Muscle of arm (tissue), 14 donors: ENCODE measurements around the gene OR1B1. TPM values are rescaled to one million over a fixed set of nuclear protein-coding genes. Genes with fewer than 3 reads are reported as not detected.
"Not testable (repeated sequence)": the region's sequence is repeated elsewhere in the genome, so short reads cannot be mapped to it uniquely, and the experiment has no call there.

Source experiments
- DNase-seq: peaks from one replicate; pipeline ENCODE4 v3.0.0-alpha.2; 2013
- long read RNA-seq, 11 donors: transcript quantifications; one replicate each; lab custom pipeline, GENCODE V29; 2026
- polyA plus RNA-seq, 12 donors: library from polyadenylated mRNA; unstranded; fragments of 120-200 nt; gene quantifications; one replicate each; pipeline ENCODE4 v1.2.1, GENCODE V29; 2013; ENCODE audit not compliant: insufficient read length in 12 of 12

The OR1B1 gene
- polyA plus RNA-seq = not detected
- long read RNA-seq, donor 1 = 0 reads
- long read RNA-seq, donor 2 = 0 reads
- long read RNA-seq, donor 3 = 0 reads
- long read RNA-seq, donor 4 = 0 reads
- long read RNA-seq, donor 5 = 0 reads
- long read RNA-seq, donor 6 = 0 reads
- long read RNA-seq, donor 7 = 0 reads
- long read RNA-seq, donor 8 = 0 reads
- long read RNA-seq, donor 9 = 0 reads
- long read RNA-seq, donor 10 = 0 reads
- long read RNA-seq, donor 11 = 0 reads

DNA sequence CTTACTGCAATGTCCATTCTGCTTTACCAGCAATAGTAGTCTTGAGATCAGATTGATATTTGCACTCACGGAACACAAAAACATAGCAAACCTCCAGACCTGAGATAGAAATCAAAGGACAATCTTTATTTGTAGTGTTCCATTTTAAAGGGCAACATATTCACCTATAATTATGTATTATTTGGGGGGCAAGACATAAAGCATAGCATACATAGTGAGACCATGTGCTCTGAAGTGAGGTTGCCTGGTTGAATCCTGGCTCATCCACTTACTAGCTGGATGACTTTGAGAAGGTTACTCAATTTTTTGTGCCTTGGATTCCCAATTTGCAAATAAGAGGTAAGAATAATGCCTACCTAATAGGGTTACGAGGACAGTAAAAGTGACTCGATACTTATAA lies at the start of gene OR1B1:
TSS of gene OR1B1 (minus strand) at position 101 of the 400 bp plus-strand sequence.
- DNase-seq = no peak

GRCh38 chr9:122695696-122696095 lies 38.3 kb upstream of the OR1B1 start:
- DNase-seq = no peak

- no peak for DNase-seq
Measured at GRCh38 chr9:122684851-122685250, 27.4 kb upstream of the OR1B1 start.

GRCh38 chr9:122672481-122672880 lies 15.1 kb upstream of the OR1B1 start:
- DNase-seq = no peak

DNA sequence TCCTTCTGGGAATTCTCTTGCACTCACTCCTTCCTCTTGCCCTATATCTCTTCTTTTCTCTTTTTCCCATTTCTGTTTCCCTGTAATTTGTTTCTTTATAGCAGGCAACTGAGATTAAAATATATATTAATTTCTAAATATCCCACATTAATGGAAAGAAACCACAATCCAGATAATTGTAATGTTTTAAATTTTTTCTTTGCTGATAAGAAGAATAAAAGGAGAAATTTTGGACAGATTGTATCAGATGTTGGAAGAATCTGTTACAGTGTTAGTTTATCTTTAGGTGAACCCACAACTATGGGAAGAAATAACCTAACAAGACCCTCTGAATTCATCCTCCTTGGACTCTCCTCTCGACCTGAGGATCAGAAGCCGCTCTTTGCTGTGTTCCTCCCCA lies 4.0 kb upstream of the OR1B1 start, which contains the start of gene OR1L1:
TSS of gene OR1L1 (plus strand) at position 301 of the 400 bp plus-strand sequence. CDS start at position 301, 0 bp downstream.
- no peak for DNase-seq

- DNase-seq = no peak
Measured at GRCh38 chr9:122656378-122656777, 1.0 kb downstream of the OR1B1 start.

DNA sequence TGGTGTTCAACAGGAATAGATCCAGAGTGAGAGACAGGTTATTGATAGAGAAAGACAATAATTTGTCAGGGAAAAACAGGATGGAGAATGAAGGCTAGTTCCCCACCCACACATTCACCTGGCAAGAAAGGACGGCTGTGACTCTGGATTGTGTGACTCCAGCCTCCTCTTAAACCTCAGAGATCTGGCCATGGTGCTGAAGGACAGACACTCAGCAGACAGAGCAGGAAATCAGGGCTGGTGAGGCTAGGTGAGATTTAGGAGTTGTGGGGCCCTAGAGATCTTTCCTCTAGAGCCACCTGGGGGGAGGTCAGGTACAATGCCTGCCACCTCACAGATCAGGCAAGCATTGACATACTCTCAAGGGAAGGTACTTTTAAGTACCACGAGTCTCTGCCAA lies 15.2 kb downstream of the OR1B1 start:
- DNase-seq = no peak

- no peak for DNase-seq
Measured at GRCh38 chr9:122619996-122620395, 37.4 kb downstream of the OR1B1 start.

DNA sequence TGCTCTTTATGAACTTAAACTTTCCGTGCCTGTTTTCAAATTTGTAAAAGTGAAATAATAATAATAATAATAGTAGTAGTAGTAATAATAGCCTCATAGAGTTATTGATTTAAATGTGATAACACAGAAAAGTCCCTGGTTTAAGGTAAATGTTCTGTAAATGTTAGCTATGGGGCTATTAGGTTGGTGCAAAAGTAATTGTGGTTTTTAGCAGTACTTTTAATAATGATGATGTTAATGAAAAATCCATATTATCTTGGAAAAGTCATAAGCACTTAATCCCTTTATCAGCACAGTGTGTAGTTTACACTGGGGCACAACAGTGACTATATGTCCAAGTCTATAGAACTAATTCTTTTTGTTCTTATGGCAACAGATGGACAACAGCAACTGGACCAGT lies 43.1 kb downstream of the OR1B1 start, which contains the start of gene OR1Q1:
TSS of gene OR1Q1 (plus strand) at position 377 of the 400 bp plus-strand sequence. CDS start at position 377, 0 bp downstream.
- DNase-seq = no peak

DNA sequence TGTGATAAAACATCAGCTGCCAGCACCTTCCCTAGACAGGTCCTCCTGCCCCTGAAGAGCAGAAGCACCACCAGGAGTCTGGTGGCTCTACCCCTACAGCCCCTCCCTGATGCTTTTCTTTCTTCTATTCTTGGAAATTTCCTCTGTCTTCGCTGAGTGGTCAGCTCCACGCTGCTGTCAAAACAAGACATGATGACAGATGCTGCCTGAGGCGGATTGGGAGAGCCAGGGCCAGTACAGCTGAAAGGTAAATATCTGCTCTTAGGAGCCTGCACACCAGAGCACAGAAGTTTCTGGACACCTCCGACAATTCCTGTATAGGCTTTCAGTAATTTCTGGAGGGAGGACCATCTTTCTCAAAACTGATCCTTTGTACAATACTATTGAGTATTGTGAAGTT lies 47.6 kb downstream of the OR1B1 start:
- DNase-seq = no peak

- DNase-seq = no peak
Measured at GRCh38 chr9:122606587-122606986, 50.8 kb downstream of the OR1B1 start.

DNA sequence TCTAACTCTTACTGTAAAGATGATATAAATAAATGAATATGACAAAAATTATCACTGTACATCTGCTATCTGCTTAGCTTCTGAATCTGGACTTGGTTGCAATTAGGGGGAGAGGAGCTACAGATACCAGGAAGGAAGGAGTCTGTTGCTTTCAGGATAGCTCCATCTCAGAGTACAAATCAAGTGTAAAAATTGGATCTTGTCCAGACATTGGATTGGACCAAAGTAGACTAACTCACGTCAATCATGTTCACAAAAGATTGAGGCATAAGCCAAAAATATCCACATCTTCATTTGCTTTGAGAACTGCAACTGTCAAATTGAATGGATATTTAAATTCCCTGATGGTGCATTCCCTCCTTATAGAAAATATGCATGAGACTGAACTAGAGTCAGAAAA lies 51.7 kb downstream of the OR1B1 start:
- no peak for DNase-seq

DNA sequence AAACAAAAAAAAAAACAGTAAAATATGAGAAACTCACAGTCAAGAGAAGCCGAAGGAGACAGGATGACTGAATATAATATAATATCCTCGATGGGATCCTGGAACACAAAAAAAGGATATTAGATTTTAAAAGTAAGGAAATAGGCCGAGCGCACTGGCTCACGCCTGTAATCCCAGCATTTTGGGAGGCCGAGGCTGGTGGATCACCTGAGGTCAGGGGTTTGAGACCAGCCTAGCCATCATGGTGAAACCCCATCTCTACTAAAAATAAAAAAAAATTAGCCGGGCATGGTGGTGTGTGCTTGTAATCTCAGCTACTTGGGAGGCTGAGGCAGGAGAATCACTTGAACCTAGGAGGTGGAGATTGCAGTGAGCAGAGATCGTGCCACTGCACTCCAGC lies 74.1 kb downstream of the OR1B1 start, which contains the start of gene OR1L8:
TSS of gene OR1L8 (minus strand) at position 101 of the 400 bp plus-strand sequence. CDS start 14,907 bp downstream, outside the sequence.
- not testable (repeated sequence) for DNase-seq

DNA sequence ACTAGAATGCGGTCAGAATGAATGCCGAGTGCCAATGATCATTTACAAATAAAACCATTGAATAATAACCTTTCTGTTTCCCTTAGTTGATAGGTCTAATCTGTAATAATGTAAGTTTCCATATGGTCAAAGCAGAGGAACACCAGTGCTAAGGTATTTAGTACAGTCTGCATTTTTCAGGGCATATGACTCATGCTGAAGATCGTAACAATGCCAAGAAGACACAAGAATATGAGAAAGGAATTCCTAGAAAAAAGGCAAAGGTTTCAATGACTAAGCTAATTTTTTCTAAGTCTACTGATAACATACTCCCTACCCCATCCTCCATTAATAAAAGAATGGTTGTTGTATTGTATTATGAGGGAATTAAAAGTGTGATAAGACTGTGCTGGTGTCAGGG lies 77.1 kb downstream of the OR1B1 start:
- no peak for DNase-seq

- DNase-seq = no peak
Measured at GRCh38 chr9:122579874-122580273, 77.6 kb downstream of the OR1B1 start.

Other genes starting within 250 kb of the OR1B1 start
- not detected for gene OR1J1, start 179.7 kb downstream of the OR1B1 start, polyA plus RNA-seq
- not detected for gene OR1J2, start 146.8 kb downstream of the OR1B1 start, polyA plus RNA-seq
- gene OR1J4, start 138.5 kb downstream of the OR1B1 start, polyA plus RNA-seq = not detected
- not detected for gene OR1N1, start 130.3 kb downstream of the OR1B1 start, polyA plus RNA-seq
- gene OR1N2, start 104.5 kb downstream of the OR1B1 start, polyA plus RNA-seq = not detected
- under 1 TPM in 10 of 12 donors, not detected in 2; 0.07 to 0.27 (median 0.14) TPM for gene OR1L8, start 74.2 kb downstream of the OR1B1 start, polyA plus RNA-seq
- not detected for gene OR1Q1, start 42.9 kb downstream of the OR1B1 start, polyA plus RNA-seq
- gene OR1L1, start 4.1 kb upstream of the OR1B1 start, polyA plus RNA-seq = not detected
- not detected for gene OR1L3, start 17.5 kb upstream of the OR1B1 start, polyA plus RNA-seq
- not detected for gene OR1L4, start 66.4 kb upstream of the OR1B1 start, polyA plus RNA-seq
- not detected for gene OR1L6, start 84.7 kb upstream of the OR1B1 start, polyA plus RNA-seq
- gene OR5C1, start 131.3 kb upstream of the OR1B1 start, polyA plus RNA-seq = not detected
- not detected for gene OR1K1, start 142.5 kb upstream of the OR1B1 start, polyA plus RNA-seq
- 10 to 100 TPM in 11 of 12 donors, not detected in 1; 16.1 to 29.0 (median 21.0) TPM for gene PDCL, start 171.0 kb upstream of the OR1B1 start, polyA plus RNA-seq
- gene RC3H2, start 247.7 kb upstream of the OR1B1 start, polyA plus RNA-seq = 10 to 100 TPM in 11 of 12 donors, not detected in 1; 30.4 to 42.4 (median 32.0) TPM